ENCODE data around the gene CEP131. TPM values are rescaled to one million over a fixed set of nuclear protein-coding genes. Genes with fewer than 3 reads are reported as not detected.
A peak's percentile ranks its signal among the peaks of the same experiment; 100 is the strongest.

CEP131 gene
- total RNA-seq: 10 to 100 TPM in 2 of 4 donors, 1 to 10 TPM in 2; 3.5 to 77.6 (median 9.8) TPM

- peaks cover 0 to 19% (median 12%) of the 10 kb centered on the region in 4 donors for H3K4me1 ChIP-seq
- H3K27ac ChIP-seq: peak within 1 kb of the TSS; percentile 3 to 78 (median 45)
Measured at GRCh38 chr17:81222906-81223761, at the start of gene CEP131. Gene CEP131, minus strand, starts transcription at chr17:81222965. Its CDS starts 2,909 bp downstream, at chr17:81220056.

GRCh38 chr17:81271226-81271625, 48.5 kb upstream of the CEP131 start:
- Histone ChIP-seq H3K4me1 (no peaks in the 10 kb centered on the region), H3K9me3 (no peaks in the 10 kb centered on the region), H3K27me3 (no peaks in the 10 kb centered on the region), H3K36me3 (peaks cover 0 to 76% (median 0%) of the 10 kb centered on the region in 3 donors), H3K27ac (no peak overlapping the region), H3K4me3 (no peak overlapping the region)
- DNase-seq: no peak
- TF ChIP-seq POLR2A (IDR thresholded peaks at IDR 0.05): no peak
- TF ChIP-seq CTCF (IDR thresholded peaks at IDR 0.05): no peak

More at GRCh38 chr17:81222906-81223761, at the start of gene CEP131:
- no peaks in the 10 kb centered on the region for H3K36me3 ChIP-seq
- H3K9me3 ChIP-seq: no peaks in the 10 kb centered on the region
- H3K27me3 ChIP-seq: no peaks in the 10 kb centered on the region
- H3K4me3 ChIP-seq: peak within 1 kb of the TSS; percentile 70 to 83 (median 76)
- peak; percentile 99 to 100 (median 99) for DNase-seq
- TF ChIP-seq POLR2A (IDR thresholded peaks at IDR 0.05): no peak
- TF ChIP-seq CTCF (IDR thresholded peaks at IDR 0.05): no peak

- Histone ChIP-seq H3K36me3 (peaks cover 0 to 78% (median 0%) of the 10 kb centered on the region in 3 donors), H3K4me3 (no peak overlapping the region), H3K4me1 (no peaks in the 10 kb centered on the region), H3K9me3 (no peaks in the 10 kb centered on the region), H3K27me3 (no peaks in the 10 kb centered on the region), H3K27ac (no peak overlapping the region)
- no peak for TF ChIP-seq POLR2A (IDR thresholded peaks at IDR 0.05)
- no peak for TF ChIP-seq CTCF (IDR thresholded peaks at IDR 0.05)
- DNase-seq: no peak
Measured at GRCh38 chr17:81270279-81270678, 47.5 kb upstream of the CEP131 start.

- peaks cover 0 to 77% (median 0%) of the 10 kb centered on the region in 3 donors for H3K36me3 ChIP-seq
- no peaks in the 10 kb centered on the region for H3K9me3 ChIP-seq
- H3K27me3 ChIP-seq: no peaks in the 10 kb centered on the region
- no peaks in the 10 kb centered on the region for H3K4me1 ChIP-seq
- no peak for DNase-seq
- no peak overlapping the region for H3K27ac ChIP-seq
- TF ChIP-seq POLR2A (IDR thresholded peaks at IDR 0.05) (no peak), CTCF (IDR thresholded peaks at IDR 0.05) (no peak)
- H3K4me3 ChIP-seq: no peak overlapping the region
Measured at GRCh38 chr17:81267390-81268067, 44.8 kb upstream of the CEP131 start.

- H3K27me3 ChIP-seq: no peaks in the 10 kb centered on the region
- H3K36me3 ChIP-seq: peaks cover 0 to 76% (median 0%) of the 10 kb centered on the region in 3 donors
- H3K9me3 ChIP-seq: no peaks in the 10 kb centered on the region
- no peak overlapping the region for H3K4me3 ChIP-seq
- no peak for DNase-seq
- TF ChIP-seq POLR2A (IDR thresholded peaks at IDR 0.05): no peak
- TF ChIP-seq CTCF (IDR thresholded peaks at IDR 0.05): no peak
- no peak overlapping the region for H3K27ac ChIP-seq
- H3K4me1 ChIP-seq: no peaks in the 10 kb centered on the region
Measured at GRCh38 chr17:81265576-81265975, 42.8 kb upstream of the CEP131 start.
